GM19035 (cell line): ENCODE measurements around the gene CUL9.

ENCODE experiments used
- ATAC-seq: cut with Tn5 transposase; IDR thresholded peaks from one replicate; pipeline ENCODE4 v1.9.1; 2021; ENCODE audit not compliant: unreplicated experiment

Gene CUL9

DNA sequence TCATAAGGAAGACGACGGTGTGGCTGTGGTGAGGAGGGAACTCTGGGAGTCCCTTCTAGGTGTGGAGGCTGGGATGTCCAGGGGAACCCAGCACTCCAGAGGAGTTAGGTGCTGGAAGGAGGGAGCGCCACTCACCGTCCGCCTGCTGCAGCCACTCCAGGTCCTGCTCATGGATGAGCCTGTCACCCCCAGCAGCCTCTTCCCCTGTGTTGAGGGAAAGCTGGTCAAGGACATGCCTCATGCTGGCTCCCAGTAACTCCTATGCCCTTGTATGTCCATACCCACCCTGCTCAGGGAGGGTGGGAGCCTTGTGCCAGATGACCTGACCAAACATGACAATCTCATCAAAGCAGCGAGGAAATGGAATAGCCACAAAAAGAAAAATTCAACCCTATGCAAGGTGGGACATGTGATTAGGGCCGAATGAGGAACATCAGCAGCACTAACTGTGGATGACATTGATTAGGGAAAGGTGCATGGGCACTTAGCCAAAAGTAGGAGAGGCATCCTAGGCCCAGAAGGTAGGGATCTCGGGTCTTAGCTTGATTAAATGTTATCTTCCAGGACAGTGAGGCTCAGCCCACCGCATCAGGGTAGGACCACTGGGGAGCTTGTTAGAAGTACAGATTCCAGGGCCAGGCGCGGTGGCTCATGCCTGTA is 44.3 kb downstream of the CUL9 start:
- no peak for ATAC-seq

DNA sequence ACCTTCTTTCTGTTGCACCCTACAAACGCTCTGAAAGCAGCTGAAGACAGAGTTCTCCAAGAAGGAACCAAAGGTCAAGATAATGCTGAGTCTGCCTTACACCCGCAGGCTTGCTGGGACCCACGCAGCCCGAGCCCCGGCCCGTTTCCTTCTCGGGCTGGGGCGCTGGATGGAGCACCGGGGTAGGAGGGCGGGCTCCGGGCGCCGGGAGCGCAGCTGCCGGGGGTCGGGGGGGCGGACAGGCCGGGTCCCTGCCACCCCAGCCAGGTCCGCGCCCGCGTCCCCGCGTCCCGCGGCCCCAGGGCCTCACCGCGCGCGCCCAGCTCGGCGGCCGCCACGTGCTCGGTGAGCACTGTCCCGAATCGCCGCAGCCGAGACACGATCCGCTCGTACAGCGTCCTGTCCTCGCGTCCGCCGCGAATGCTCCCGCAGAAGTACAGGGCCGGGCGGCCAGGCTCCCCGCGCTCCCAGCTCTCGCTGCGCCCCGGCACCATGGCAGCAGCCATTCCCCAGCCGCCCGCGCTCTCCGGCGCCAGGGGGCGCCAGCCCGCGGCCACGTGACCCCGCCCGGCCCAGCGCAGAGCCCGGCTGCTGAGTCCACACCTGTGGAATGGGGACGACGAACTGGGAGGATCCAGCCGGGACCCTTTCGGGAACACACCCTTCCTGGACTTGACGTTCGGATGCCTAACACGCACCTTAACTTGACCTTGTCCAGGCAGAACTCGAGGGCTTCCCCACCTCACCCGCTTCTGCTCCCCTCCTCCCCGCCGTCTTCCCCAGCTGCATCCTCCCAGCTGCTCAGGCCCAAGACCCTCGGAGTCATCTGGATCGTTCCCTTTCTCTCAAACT is 47.2 kb downstream of the CUL9 start, which contains the start of gene DNPH1:
TSS of gene DNPH1 (minus strand) at position 531 of the 852 bp plus-strand sequence. CDS start at position 506, 25 bp downstream.
- ATAC-seq = peak; percentile 76

DNA sequence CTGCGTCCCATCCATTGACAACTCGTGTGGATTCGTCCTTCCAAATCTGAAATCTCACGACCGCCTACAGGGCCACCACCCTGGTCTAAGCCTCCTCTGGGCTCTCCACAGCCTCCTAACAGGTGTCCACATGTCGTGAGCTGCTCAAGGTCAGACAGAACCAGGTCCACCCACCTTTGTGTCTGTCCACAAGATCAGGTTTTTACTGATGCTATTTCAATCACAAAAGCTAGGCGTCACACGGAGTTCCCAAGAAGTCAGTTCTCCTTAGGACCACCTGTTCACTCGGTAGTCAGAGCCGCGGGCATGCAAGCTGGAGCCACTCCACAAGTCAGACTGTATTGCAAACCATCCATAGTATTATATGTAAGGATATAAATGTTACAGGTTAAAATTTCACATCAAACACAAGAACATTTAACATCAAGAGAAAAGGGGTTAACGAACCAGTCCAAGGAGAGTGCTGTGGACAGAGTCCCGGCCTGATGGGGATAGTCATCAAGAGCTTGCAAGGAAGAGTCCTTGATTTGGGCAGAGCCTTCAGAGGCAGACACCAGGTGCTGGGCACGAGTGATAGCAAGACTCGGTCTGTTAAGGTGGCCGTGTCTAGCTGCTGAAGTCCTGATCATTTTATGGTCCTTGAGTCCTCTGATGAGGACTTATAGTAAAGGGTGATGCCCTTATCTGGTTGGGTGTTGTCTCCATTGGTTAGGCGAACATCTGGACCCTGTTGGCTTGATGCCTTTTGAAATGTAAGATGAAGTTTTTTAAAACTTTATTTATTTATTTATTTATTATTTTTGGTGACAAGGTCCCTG is 48.0 kb downstream of the CUL9 start:
- no peak for ATAC-seq

DNA sequence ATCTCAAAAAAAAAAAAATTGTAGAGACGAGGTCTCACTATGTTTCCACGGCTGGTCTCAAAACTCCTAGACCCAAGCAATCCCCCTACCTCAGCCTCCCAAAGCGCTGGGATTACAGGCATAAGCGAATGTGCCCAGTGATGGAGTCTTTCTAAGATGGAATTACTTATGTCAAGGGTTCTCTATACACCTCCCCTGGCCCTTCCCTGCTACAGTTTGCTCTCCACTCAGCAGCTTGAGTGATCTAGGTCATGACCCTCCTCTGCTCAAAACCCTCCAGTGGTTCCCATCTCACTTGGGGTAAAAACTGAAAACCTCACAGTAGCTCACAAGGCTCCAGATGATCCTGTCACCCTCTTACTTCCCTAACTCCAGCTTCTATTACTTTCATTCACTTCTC is 49.1 kb downstream of the CUL9 start:
- ATAC-seq = no peak

DNA sequence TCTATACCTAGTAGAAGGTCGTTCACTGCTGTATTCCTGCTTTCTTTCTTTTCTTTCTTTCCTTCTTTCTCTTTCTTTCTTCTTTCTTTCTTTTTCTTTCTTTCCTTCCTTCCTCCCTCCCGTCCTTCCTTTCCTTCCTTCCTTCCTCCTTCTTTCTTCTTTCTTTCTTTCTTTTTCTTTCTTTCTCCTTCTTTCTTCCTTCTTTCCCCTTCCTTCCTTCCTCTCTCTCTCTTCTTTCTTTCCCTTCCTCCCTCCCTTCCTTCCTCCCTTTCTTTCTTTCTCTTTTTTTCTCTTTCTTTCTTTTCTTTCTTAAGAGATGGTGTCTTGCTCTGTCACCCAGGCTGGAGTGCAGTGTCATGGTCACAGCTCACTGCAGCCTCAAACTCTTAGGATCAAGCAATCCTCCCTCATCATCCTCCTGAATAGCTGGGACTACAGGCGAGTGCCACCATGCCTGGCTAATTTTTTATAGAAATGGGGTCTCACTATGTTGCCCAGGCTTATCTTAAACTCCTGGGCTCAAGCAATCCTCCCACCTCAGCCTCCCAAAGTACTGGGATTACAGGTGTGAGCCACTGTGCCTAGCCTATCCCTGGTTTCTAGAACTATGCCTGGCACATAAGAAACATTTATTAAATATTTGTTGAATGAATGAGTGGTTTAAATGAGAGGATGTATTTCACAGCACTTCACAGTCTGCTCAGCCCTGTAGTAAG is 49.9 kb downstream of the CUL9 start:
- no peak for ATAC-seq

DNA sequence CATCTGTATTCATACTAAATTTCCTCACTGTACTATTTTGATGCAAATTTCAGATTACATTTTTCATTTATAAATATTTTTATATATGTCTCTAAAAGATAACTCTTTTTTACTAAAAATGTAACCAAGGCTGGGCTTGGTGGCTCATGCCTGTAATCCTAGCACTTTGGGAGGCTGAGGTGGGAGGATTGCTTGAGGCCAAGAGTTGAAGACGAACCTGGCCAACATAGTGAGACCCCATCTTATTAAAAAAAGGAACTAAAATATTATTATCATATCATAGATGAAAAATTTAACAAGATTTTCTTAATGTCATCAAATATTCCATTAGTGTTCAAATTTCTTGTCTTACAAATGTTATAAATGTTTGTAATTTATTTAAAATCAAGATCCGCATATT is 53.8 kb downstream of the CUL9 start:
- no peak for ATAC-seq

DNA sequence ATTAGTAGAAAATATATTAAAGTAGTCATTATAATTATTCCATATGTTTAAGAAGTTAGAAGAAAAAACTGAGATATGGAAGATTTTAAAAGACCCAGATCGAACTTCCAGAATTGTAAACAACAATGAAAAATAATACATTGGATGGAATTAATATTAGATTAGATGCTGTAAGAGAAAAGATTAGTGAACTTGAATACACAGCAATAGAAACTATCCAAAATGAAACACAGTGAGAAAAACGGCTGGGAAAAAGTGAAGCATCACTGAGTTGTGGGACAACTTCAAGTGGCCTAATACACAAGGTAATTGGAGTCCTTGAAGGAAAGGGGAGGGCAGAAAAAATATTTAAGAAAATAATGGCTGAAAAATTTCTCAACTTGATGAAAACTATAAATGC is 57.1 kb downstream of the CUL9 start:
- no peak for ATAC-seq

DNA sequence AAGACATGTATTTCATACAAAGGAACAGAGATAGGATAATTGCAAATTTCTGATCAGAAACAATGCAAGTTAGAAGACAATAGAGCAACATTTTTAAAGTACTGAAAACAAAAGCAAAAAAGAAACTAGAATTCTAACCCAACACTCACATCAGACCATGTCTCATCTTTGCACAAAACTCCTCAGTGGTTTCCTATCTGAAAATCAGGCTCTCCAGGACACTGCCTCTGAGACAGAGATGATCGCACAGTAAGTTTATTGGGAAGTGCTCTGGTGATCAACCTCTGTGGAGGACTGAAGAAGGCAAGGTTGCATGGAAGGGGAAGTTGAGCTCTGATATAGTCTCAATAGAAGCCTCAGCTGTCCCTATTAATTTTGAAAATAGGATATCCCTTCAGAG is 59.0 kb downstream of the CUL9 start:
- ATAC-seq = no peak

DNA sequence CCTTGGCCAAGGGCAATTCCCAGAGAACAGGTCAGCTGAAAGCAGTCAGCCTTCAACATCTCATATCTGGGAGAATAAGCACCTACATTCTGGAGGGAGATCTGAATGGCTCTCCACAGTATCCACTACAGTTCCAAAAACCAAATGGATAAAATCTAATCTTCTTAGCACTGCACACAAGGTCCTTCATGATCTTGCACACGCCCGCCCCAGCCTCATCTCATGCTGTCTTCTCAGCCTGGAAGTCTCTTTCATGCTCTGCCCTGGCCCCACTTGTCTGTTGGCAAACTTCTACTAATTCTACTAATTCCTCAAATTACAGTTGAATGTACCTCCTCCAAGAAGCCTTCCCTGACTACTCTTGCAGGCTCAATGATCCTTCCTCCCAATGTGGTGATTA is 59.5 kb downstream of the CUL9 start:
- no peak for ATAC-seq

DNA sequence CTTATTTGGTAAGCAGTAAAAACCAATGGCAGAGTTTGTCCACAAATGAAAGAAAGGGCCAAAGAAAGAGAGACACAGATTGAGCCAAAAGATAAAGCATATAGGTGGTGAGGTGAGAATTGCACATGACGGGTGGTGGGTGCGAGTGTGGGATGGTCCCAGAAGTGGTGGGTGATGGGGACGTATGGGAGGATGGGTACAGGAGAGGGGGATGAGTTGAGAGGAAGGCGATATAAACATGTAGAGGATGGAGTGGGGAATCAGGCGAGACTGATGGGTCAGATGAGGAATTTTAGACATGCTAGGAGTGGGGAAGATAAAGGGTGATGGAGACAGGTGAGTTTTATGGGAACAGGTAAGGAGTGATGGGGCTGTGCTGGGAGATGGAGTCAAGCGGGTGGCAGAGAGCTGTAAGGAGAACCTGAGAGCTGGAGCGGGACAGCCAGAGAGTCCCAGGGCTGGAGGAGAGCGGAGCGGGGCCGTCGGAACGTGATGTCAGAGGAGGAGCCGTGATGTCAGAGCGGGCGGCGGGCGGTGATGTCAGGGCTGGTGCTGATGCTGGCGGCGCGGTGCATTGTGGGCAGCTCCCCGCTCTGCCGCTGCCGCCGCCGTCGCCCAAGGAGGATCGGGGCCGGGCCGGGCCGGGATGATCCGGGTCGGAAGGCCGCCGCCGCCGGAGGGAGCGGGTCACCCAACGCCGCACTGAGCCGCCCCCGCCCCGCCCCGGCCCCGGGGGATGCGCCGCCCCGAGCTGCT is 61.1 kb downstream of the CUL9 start, which contains the start of gene TTBK1:
TSS of gene TTBK1 (plus strand) at position 574 of the 756 bp plus-strand sequence. CDS start 3,180 bp downstream, outside the sequence.
- no peak for ATAC-seq

DNA sequence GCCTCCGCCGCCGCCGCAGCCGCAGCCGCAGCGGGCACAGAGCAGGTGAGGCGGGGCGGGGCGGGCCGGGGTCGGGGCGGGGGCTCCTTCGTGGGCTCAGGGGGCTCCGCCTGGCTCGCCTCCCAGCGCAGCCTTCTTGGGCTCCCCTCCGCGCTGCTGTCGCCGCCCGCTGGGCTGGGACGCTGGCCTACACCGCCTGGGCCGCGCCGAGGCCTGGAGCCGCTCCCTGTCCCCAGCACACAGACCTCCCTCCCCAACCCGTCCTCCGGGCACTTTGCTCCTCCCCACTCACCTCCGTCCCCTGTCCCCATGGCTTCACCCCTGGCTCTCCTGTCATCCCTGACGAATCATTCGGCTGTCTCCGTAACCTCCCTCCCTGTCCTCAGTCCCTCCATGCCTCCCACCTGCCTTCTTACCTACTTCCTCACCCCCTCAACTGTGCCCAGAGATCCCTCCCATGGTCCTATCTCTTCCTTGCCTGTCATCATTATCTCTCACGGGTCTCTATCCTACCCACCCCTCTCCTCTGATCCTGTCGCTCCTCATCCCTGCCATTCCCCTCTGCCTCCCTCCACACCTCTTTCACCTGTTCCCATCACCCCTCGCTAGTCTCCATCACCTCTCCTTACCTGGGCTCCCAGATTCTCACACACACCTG is 61.8 kb downstream of the CUL9 start:
- ATAC-seq = no peak

DNA sequence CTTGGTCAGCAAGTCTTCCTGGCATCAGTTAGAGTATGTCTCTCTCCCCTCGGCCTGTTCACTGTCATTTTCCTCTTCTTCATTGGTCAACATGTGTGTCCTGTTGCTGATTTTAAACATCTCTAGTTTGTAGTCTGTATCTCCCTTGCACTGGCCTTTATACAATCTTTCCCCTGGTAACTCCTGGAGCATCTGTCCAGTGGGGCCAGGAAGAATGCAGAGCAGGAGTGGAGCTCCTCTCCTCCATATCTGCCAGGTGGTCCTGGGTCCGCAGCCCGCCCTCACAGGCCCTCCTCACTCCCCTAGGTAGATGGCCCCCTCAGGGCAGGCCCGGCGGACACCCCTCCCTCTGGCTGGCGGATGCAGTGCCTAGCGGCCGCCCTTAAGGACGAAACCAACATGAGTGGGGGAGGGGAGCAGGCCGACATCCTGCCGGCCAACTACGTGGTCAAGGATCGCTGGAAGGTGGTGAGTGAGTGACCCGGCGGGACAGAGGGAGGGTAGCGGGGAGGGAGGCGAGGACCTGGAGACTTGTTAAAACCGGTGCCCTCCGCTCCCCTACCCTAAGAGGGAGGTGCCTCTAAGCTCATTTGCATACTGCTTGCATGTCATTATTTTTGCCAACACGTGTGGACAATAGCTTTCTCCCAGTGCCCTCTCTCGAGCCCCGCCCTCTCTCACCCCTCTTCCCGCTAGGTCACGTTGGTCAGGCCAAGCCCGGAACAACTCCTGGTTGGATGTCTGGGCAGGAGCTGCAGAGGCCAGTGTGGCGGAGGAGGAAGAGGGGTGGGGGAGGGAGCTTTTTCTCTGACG is 64.5 kb downstream of the CUL9 start:
- ATAC-seq = peak; percentile 39

DNA sequence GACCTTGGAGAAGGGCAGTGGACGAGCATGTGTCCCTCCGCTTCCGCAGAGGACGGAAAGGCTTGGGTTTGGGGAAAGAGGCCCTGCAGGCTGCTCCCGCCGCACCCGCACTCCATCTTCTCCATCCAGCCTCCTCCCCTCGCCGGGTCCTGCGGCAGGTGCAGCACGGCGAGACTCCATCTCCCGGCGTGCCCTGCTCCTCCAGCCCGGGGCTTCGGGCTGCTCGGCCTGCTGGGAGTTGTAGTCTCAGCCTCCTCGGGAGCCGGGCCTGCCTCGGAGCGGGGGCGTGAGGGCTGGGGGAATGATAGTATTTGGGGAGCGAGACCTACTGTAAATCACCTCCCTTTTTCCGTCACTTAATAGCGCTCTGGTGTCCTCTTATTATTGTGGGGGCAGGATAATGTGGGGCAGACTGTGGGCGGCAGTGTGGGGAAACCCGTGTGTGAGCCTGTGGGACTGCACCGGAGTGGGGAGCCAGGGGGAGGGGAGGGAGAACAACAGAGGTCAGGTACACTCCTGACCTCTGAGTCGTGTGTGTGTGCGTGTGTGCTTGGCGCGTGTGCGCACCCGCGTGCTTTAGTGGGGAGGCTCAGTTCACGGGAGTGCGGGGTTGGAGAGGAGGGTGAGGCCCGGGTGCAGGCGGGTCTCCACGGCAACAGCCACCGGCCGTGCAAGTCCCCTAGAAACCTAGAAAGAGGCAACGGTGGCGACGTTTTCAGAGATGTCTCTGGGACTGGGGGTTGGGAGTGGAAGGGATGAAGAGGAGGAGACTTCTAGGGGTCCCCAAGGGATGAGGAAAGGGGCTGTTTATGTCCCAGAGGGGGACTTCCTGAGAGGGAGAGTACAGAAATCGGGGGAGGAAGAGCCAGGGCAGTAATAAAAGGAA is 65.4 kb downstream of the CUL9 start:
- ATAC-seq = peak; percentile 90

DNA sequence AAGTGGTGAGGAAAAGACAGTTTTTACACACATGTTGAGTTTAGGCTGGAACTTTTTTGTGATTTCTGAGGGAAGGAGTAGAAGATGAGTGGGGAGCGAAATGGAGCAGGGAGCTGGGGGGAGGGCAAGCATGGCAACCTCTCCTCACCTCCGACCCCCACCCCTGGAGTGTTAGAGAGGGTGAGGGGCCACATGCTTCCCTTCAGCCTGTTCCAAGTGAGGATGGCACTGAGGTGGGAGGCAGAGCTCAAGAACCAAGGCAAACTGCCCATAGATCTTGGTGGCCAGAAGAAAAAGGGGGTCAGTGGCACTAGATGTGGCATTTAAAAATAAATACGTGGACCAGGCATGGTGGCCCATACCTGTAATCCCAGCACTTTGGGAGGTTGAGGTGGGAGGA is 66.1 kb downstream of the CUL9 start:
- ATAC-seq = no peak

DNA sequence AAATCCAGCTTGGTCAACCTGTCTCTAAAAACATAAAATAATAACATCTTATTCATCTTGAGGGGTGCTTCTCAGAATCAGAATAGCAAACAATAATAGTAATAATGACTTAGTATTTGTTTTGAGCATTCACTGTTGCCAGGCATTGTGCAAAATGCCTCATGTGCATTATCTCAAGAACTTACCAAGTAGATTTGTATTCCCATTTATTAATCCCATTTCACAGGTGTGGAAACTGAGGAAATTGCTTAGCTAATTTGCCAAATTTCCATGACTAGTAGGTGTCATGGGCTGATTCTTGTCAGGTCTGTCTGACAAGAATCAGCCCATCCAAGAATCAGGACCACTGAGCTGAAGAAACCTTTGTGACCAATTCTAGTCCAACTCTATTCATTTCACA is 66.8 kb downstream of the CUL9 start:
- no peak for ATAC-seq

DNA sequence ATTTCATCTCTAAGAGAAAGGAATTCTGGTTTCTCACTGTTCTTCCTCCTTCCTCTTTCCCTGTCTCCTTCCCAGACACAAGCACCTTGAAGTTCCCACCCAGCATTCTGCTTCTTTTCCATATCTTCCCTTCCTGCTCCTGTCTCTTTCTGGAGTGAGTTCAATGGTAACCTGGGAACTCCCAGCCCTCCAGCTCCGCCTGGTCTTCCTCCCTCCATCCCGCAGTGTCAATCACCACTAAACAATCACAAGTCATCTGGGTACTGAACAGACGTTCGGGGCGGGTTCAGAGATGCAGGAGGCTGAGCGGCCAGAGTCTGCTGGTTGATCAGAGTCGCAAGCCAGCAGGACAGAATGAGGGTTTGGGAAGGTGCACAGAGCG is 69.0 kb downstream of the CUL9 start:
- no peak for ATAC-seq

DNA sequence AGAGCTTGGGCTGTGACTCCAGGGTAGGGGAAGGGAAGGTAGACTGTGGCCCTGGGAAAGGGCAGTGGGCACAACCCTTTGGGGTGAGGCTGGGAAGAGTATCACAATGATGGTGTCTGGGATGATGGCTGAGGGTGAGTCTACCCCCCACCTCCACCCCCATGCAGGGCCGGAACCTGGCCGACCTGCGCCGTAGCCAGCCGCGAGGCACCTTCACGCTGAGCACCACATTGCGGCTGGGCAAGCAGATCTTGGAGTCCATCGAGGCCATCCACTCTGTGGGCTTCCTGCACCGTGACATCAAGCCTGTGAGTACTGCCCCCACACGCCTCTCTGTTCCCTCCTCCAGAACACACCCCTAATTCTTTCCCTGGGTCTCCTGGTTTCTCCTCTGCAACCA is 71.4 kb downstream of the CUL9 start:
- ATAC-seq = no peak
